Left kidney (tissue), 2 donors: Measurements from ENCODE around the gene SGK1. TPM values are rescaled to one million over a fixed set of nuclear protein-coding genes. Genes with fewer than 3 reads are reported as not detected.

Experiments used
- DNase-seq: peaks from one replicate; pipeline ENCODE4 v3.0.0-alpha.2; 2013
- polyA plus RNA-seq: library from polyadenylated mRNA; unstranded; fragments of 120-200 nt; gene quantifications from one replicate; pipeline ENCODE4 v1.2.1, GENCODE V29; 2013; ENCODE audit not compliant: insufficient read length

Gene SGK1
- polyA plus RNA-seq, 1 donor = 88.6 TPM

DNA sequence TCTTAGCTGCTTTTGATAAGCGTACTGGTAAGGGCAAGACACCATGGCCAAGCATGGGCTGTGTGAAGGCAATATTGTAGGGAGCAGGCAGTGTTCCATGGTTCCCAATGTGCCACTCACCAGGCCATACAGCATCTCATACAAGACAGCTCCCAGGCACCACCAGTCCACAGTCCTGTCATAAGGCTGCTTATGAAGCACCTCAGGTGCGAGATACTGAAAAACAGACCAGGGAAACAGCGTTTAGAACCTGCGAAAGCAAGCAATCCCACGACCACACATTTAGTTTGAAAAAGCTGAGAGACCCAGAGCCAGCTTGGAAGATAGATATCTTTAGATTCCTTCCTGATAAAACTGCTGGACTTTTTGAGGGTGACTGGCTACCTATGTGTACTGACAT lies 146.4 kb downstream of the SGK1 start:
- DNase-seq = no peak

DNA sequence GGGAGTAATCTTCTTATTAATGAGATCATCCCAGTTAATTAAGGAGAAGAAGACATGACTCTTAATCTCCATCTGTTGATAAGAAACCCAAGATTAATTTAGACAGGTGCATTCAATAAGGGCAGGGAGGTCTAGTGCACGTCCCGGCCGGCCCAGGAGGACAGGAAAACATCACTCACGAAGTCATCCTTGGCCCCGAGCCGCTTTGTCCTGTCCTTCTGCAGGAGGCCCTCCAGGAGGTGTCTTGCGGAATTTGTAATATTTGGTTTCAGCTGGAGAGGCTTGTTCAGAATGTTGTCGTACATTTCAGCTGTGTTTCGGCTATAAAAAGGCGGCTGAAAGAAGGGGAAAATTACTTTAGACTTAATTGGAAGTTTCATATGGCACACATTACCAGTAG lies 147.1 kb downstream of the SGK1 start:
- DNase-seq = no peak

DNA sequence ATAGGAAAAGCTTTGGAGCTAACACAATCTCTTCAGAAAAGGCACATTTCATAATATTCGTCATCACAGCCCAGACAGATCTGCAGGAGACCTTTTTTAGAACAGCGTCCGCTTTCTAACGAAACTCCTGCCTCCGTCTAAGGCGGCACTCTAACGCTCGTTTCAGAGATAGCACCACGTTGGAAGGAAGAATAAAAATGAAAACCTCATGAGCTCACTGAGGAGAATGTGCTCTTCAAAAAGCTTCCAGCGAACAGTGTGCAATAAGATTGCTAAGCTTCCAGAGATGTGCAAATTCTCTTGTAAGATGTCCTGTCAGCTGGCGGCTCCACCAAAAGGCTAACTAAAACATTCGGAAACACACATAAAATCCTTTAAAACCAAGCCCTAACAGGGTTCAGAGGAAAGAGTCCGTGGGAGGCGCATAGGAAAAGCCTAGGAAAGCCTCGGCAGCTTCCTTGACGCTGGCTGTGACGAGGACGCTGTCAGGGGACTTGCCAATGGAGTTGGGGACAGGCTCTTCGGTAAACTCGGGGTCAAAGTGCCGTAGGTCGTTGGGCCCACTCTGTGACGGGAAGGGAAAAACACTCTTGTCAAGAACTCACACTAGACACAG lies 147.9 kb downstream of the SGK1 start:
- DNase-seq = no peak

DNA sequence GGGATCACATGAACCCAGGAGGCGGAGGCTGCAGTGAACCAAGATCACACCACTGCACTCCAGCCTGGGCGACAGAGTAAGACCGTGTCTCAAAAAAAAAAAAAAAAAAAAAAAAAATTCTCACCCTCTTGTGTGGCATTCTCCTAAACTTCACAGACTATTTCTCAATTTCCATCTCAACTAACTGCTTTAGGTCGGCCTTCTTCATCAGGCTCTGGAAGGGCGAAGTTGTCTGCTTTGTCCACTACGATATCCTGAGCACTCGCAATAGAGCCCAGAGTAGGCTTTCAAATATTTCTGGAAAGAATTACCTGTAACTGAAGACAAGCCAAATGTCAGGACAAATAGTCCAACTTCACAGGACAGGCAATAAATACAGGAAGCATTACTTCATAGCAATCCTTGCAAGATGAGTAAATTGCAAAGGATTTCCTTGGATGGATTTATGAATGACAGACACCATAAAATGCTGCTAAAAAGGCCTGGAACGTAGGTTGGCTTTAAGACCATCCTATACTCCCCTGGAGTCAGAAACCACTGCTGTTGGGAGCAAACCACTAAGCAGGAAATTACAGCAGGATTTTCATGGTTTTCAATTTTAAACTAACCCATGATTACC lies 149.2 kb downstream of the SGK1 start:
- DNase-seq = no peak

DNA sequence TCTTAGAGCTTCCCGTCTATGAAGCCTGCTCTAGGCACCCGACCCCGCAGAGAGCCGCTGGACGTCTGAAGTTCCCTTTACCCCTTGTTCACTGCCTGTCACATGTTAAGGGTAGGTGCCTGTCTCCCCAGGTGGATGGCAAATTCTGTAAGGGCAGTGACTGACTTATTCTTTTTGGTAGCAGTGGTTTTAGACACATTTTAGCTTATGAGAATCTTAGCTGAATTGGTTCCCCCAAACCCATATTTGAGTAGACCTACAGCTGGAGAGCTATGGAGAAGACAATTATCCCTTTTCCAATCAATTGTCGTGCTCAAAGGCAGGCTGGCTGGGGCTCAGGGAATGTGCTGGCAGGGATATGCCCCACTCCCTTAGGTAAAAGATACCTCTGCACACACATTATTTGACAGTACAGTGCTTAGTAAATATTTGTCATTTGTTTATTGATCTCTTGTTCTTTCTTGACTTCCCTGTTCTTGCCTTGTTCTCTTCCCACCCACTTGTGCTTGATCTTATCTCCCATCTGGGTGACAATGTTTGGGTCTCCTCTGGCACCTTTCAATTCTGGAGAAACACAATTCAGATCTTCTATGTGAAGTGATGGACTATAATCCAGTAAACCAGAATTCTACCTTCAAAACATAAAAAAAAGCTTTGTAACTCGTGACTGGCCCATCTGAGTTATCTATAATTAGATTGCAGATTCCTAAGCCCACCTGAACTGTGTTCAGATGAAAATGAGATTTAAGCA lies 151.2 kb downstream of the SGK1 start:
- DNase-seq = no peak

DNA sequence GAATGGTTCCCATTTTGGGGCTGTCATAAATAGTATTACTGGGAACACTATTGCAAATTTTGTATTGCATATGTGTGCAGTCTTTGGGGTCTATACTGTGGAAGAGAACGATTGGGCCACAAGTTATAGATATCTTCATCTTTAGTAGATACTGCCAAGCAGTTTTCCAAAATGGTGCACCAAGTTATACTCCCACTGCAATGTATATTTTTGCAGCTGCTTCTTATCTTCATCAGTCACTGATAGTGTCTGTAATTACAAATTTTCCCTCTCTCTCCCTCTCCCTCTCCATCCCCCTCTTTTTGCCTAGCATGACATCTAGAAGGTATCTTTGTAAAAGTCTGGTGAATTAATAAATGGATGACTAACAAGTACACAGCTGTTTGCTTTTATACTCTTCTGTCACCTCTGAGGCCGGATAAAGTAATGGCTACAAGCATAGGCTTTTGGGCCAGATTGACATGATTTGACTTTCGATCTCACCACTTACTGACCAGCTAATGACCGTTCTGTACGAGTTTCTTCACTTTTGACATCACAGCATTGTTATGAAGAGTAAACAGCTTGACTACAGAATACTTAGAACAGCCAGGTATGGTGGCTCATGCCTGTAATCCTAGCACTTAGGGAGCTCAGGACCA lies 152.2 kb downstream of the SGK1 start:
- DNase-seq = no peak

DNA sequence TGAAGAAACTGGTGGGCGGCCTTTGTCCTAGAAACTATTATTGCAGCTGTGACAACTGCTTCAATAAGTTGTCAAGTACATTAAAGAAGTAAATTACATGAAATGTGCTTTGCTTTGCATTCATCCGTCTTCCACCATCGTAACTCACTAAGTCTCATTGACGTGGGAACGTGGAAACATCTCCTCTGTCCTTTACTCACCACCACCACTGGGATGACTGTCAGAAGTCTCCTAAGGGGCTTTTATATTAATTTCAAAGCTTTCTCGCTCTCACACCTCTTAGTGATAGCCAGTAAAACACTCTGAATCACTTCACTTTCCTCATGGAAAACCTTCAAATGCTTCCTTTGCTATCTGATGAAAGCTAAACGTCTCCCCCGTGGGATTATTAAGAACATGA lies 153.6 kb downstream of the SGK1 start:
- DNase-seq = no peak

DNA sequence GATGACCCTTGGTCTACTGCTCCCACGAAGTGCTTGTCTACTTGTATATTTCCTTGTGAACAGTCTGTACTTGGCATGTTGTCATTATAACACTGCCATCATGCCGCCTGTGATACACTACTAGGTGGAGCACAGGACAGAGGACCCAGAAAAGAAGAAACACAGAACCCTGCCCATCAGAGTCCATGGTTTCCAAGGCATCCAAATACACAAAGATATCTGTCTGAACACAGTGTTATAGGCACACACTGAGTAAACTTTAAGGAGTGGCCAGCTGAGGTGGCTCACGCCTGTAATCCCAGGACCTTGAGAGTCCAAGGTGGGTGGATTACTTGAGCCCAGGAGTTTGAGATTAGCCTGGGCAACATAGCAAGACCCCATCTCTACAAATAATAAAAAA lies 155.0 kb downstream of the SGK1 start:
- no peak for DNase-seq

DNA sequence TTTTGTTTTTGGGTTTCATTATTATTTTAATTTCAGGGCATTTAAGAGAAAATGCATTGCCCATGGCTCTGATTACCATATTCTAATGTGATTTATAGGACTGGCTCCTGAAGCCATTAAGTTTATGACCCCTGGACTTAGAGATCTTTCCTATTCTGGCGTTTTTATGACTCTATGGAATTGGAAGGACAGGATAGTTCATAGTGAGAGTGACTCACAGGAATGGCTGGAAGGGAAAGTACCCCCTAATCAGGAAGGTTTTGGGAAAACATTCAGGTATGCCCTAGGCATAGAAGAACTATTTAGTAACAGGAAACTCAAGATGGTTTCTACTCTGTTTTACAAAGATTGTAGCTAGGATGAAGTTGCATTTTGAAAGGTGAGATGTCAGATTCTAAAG lies 156.9 kb downstream of the SGK1 start:
- no peak for DNase-seq

DNA sequence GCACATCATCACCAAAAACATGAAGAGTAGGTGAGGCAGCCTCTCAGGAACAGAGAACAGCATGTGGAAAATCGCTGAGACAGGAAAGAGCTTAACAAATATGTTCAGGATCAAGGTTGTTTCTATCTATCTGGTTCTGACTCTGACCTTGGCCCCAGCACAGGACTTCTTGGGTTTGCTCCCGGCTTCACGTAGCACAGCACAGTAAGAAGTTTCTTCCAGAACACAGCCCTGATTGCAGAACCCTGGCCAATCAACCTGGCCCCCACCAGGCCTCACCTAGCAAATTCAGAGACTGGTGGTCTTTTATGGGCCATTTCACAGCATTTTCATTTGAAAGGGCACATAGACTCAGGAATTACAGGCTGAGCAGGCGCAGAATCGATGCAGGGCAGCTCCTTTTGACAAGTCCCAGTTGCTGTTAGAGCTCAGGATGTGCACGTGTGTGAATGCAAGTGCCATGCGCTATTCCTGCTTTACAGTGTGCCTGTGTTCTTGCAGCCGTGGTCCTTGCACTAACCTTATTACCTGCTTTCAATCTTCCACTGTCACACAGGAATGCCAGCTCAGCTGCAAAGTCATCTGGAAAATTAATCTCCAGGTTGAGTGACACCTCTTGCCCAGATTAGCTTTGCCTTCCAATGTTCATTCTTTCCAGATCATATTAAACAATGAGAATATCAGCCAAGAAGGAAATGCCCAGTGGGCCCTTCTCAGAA lies 165.0 kb downstream of the SGK1 start:
- DNase-seq = no peak

DNA sequence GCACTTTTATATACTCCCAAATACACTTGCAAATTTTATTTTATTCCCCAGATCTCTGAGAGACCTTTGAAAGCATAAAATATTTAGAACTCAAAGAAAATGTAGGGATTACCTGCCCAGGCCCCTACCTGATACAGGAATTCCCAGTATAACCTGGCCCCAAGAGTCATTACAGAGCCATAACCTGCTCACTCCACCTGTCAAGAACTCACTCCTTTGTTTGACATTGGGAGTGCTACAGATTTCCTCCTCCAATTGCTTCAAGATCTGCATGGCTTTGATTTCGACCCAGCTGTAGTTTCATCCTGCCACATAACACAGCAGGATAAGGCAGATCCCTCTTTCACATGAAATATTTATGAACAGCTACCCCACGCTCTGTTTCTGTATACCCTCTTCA lies 169.3 kb downstream of the SGK1 start:
- DNase-seq = no peak

DNA sequence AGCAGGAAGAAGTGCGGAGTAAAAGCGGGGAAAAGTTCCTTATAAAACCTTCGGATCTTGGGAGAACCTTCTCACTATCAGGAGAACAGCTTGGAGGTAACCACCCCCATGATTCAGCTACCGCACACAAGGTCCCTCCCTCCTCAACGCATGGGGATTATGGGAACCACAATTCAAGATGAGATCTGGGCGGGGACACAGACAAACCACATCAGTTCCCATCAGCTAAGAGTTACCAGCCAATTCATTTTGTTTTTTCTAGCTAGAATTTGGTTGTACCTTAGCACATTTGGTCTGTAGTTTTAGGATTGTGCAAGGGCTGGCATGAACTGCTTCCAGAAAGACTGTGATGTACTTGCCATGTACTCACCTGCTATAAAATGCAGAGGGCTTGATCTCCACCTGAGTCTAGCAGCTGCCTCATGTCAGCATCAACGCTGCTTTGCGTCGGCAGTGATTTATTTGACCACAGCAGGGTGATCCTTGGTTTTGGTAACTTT lies 170.8 kb downstream of the SGK1 start:
- DNase-seq = no peak

DNA sequence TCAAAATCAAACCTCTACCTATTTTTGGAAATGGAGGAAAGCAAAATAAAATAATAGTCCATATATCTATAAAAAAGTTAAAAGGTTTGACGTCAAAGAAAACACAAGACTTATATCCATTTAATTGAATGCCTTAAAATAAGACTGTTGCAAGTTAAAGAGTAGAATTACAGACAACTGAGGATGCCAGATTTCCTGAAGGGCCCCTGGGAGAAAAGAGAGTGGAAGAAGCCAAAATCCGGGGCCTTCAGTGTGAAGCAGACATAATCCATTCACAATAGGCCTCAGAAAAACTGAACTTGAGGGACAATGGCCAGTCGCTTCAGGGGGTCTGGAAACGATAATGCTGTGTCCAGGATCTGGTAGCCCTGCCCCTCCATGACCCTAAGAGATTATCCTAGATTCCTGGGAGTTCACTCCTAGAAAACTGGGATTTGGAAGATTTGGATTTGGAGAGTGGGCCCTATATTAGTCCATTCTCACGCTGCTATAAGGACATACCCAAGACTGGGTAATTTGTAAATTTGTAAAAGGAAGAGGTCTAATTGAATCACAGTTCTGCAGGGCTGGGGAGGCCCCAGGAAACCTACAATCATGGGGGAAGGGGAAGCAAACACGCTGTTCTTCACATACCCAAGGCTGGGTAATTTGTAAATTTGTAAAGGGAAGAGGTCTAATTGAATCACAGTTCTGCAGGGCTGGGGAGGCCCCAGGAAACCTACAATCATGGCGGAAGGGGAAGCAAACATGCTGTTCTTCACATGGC lies 171.5 kb downstream of the SGK1 start:
- no peak for DNase-seq

DNA sequence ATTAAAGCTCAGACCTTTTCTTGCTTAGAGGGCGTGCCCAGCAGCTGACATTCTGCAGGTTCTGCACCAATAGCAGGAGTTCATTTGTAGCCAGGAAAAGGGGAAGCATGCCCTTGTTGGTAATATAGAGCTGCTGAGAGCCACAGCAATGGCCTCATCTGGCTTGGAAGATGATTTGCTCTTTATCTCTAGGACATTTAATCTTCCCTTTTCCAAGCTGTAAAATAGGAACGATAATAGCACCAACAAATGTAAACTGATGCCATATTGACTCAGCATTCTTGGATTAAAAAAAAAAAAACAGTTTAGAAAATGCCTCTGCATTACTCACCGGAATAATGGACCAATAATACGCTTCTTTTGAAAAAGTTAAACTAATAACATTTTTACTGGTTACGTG lies 172.1 kb downstream of the SGK1 start:
- no peak for DNase-seq

DNA sequence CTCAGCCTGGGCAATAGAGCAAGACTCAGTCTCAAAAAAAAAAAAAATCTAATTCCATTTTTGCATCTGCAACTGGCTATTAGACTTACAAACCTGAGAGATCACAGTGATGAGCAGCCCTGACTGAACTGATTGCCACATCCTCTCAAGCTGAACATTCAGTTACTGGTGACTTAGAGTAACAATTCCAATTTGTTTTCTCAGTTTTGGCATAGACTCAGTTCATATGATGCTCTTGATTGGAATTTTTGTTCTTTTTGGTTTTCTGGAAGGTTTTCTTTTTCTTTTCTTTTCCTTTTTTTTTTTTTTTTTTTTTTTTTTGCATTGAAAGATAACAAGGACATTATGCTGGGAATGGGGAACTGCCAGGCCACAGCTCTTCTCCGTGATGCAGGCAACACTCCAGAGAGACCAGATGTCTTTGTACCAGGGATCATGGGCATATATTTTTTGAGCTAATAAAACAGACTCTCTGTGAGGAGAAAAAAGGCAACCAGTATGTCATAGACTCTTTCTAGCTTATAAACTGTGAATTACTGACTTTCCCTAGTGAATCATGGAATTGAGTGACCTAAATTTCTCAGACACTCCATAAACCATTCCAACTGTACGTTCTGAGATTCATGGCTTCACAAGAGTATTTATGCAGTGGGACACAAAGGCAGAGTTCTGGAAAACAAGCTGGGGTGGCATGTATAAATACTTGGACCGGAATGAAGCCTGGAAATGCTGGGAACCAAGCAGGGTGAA lies 179.5 kb downstream of the SGK1 start:
- no peak for DNase-seq

DNA sequence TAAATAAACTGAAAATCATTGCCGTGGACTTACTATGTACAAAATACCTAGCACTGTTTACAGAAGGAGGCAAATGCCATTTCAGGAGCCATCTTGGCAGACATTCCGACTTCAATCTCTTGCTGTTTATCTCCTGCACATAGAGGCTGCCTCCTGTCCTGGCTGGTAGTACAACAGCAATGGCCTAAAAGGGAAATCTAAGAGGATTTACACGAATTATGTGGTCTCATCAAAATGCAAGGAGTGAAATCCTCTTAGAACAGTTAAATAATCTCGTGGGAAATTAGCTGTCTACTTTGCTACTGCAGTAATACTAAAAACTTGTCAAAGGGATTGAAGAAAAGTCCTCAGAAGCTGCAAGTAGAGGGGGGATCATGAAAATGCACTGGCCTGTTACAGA lies 183.3 kb downstream of the SGK1 start:
- no peak for DNase-seq

DNA sequence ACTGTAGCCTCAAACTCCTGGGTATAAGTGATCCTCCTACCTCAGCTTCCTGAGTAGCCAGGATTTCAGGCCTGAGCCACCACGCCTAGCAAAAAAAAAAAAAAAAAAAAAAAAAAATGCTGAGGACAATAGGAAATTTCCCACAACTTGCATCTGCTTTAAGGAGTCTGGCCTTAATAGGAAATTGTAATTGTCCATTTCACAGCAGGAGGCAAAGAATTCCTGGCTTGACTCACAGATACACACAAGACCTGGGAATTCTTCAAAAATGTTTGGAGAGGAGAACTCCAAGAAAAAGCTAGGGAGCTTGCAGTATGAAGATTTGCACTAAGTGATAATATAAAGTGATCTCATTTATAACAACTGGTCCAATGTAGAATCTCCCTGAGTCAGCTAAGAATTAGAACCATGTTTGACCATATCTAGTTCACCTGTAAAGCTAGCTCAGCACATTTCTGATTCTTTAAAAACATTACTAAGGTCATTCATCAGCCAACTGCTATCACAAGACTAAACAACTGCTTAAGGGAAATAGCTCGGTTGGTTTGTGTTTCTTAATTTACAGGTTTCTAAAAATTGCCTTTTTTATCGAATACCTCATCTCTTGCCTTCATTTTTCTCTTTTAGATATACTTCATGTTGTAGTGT lies 185.3 kb downstream of the SGK1 start:
- DNase-seq = no peak

DNA sequence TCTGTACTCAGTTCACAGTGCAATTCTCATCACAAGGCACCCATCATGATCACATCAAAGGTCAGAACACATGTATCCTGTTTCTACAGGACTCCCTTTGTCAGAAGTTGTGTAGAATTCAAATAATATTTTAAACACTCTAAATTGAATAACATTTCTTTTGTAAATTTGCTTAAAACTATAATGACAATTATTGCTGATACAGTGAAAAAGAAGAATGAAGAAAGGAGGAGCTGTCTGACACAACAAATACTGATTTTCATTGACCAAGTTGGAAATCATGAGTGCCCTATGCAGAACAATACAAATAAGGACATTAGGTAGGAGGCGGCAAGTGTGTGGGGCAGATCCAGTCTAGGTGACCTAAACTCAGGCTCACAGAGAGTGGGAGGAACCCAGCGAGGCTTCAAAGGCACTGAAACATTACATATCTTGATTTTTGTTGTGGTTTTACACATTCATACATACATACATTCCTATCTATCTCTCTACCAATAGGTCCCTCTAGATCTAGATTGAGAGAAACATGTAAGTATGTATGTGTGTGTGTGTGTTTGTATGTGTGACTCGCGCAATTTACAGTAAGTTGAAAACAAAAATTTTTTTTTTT lies 186.3 kb downstream of the SGK1 start:
- no peak for DNase-seq

DNA sequence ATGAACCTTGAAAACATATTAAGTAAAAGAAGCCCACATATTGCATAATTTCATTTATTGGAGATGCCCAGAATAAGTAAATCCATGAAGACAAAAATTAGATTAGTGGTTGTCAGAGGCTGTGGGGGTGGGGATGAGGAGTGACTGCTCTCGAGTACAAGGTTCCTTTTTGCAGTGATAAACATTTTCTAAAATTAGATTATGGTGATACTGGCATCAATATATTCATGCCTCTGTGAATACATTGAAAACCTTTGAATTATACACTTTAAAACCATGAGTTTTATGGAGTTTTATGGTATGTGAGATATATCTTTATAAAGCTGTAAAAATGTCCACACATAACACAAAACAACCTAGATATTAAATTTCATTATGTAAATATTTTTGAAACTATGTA lies 189.8 kb downstream of the SGK1 start:
- no peak for DNase-seq
